K562 (cell line): ENCODE results near the gene LMO2. TPM values are rescaled to one million over a fixed set of nuclear protein-coding genes. Genes with fewer than 3 reads are reported as not detected.
A peak's percentile ranks its signal among the peaks of the same experiment; 100 is the strongest.

ENCODE experiments used
- MAZ ChIP-seq, 2 experiments: fragments of 450-650 bp in 1 of 2; sonication (generic) in 1 of 2; formaldehyde crosslinking; IDR thresholded peaks in 1 of 2; conservative IDR thresholded peaks in 1 of 2; 2 replicates each; pipeline versions ENCODE4 v1.4.0 to v1.5.0; 2020; ENCODE audit warnings: mild to moderate bottlenecking in 1 of 2, missing genetic modification reagents in 1 of 2
- POLR2AphosphoS5 ChIP-seq: IDR thresholded peaks from 2 replicates; pipeline ENCODE4 v1.6.1; 2011; ENCODE audit warnings: mild to moderate bottlenecking, low read depth, low read length, moderate library complexity; ENCODE audit not compliant: control insufficient read depth, insufficient read depth
- YY1 ChIP-seq, 3 experiments: IDR thresholded peaks; 2 replicates each; pipeline ENCODE4 v1.6.1; 2011; ENCODE audit warnings: low read length in 2 of 3, mild to moderate bottlenecking in 2 of 3, moderate library complexity in 2 of 3, borderline replicate concordance in 1 of 3, control low read depth in 1 of 3, low read depth in 1 of 3; ENCODE audit not compliant: insufficient read depth in 3 of 3, insufficient replicate concordance in 2 of 3, control insufficient read depth in 1 of 3, insufficient read length in 1 of 3; ENCODE audit errors: extremely low read depth in 1 of 3
- polyA plus RNA-seq, 8 experiments: library from polyadenylated mRNA; depleted of rRNA in 4 of 8; stranded (reverse) in 5 of 8; unstranded in 3 of 8; fragments of >200 nt; fragmentation: Nextera tagmentation in 2 of 8; fragmentation: Illumina TruSeq in 1 of 8; extraction: Ambion mirVana in 2 of 8; extraction: Trizol in 1 of 8; gene quantifications; 2 replicates each; pipeline versions ENCODE4 v1.2.1 to v1.2.3, GENCODE V29; 2011 to 2014; ENCODE audit warnings: inconsistent platforms in 1 of 8, missing spikeins in 1 of 8
- total RNA-seq, 7 experiments: library from RNA; depleted of rRNA in 6 of 7; stranded (reverse); fragments of >200 nt in 6 of 7; fragmentation: Illumina TruSeq in 2 of 7; extraction: Trizol in 2 of 7; gene quantifications; 2 replicates each; pipeline versions ENCODE4 v1.2.1 to v1.2.3, GENCODE V29; 2011 to 2021; ENCODE audit warnings: low replicate concordance in 1 of 7
- TF ChIP-seq, protein P1 (sequence below), 2 experiments: fragments of 450-650 bp; IDR thresholded peaks; 2 replicates each; pipeline ENCODE4 v1.6.1; 2016; ENCODE audit warnings: mild to moderate bottlenecking in 2 of 2, borderline replicate concordance in 1 of 2, low read depth in 1 of 2, moderate library complexity in 1 of 2
- TF ChIP-seq, protein P2 (sequence below), 2 experiments: fragments of 450-650 bp in 1 of 2; sonication (generic) in 1 of 2; formaldehyde crosslinking in 1 of 2; IDR thresholded peaks; 2 replicates each; pipeline versions ENCODE4 v1.7.1 to v1.9.0; 2016 to 2022; ENCODE audit warnings: inconsistent platforms in 1 of 2, mild to moderate bottlenecking in 1 of 2, missing genetic modification reagents in 1 of 2

Gene LMO2
- total and polyA plus RNA-seq, 9 of the 15 experiments (the other 6 are each of a cell fraction or from before 2014, with no cell fraction given): 6.9 to 126 (median 91.5) TPM

DNA sequence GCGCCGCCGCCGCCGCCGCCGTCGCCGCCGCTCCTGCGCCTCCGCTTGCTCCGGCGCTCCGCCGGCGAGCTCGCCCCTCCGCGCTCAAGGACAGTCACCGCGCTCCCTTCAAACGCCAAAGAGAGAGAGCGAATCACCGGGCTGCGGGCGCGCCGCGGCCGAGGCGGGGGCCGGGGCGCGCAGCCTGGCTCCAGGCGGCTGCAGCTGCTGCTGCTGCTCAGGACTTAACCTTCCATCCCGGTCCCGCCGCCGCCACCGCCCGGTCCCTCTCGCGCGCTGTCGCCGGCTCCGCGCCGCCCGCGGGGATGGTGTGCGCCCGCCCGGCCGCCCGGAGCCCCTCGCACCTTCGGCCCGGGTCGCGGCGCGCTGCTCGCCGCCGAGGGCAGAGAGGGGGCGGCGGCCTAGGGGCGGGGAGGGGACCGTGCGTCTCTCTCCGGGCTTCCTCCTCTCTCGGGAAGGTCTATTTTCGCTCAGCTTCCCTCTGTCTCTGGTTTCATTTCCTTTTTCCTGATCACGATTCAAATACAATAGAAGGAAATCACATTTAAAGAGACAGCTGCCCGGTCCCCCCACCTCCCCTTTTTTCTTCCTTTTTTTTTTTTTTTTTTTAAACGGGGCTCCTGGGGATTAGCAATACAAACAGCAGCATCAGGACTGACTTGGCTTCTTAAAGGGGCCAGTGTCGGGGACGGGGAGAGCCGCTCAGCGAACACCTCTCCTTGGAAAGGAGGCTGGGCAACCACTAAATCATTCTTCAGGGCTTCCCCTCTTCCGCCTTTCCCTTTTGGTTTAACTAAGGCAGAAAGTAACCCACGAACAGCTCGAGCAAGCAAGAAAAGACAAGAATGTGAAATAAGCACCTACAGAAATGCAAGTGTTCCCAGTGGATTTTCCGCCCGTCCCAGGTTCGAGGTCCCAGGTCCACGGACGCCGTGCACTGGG is 22.1 kb downstream of the LMO2 start (continued):
- TF ChIP-seq, protein P1, sequence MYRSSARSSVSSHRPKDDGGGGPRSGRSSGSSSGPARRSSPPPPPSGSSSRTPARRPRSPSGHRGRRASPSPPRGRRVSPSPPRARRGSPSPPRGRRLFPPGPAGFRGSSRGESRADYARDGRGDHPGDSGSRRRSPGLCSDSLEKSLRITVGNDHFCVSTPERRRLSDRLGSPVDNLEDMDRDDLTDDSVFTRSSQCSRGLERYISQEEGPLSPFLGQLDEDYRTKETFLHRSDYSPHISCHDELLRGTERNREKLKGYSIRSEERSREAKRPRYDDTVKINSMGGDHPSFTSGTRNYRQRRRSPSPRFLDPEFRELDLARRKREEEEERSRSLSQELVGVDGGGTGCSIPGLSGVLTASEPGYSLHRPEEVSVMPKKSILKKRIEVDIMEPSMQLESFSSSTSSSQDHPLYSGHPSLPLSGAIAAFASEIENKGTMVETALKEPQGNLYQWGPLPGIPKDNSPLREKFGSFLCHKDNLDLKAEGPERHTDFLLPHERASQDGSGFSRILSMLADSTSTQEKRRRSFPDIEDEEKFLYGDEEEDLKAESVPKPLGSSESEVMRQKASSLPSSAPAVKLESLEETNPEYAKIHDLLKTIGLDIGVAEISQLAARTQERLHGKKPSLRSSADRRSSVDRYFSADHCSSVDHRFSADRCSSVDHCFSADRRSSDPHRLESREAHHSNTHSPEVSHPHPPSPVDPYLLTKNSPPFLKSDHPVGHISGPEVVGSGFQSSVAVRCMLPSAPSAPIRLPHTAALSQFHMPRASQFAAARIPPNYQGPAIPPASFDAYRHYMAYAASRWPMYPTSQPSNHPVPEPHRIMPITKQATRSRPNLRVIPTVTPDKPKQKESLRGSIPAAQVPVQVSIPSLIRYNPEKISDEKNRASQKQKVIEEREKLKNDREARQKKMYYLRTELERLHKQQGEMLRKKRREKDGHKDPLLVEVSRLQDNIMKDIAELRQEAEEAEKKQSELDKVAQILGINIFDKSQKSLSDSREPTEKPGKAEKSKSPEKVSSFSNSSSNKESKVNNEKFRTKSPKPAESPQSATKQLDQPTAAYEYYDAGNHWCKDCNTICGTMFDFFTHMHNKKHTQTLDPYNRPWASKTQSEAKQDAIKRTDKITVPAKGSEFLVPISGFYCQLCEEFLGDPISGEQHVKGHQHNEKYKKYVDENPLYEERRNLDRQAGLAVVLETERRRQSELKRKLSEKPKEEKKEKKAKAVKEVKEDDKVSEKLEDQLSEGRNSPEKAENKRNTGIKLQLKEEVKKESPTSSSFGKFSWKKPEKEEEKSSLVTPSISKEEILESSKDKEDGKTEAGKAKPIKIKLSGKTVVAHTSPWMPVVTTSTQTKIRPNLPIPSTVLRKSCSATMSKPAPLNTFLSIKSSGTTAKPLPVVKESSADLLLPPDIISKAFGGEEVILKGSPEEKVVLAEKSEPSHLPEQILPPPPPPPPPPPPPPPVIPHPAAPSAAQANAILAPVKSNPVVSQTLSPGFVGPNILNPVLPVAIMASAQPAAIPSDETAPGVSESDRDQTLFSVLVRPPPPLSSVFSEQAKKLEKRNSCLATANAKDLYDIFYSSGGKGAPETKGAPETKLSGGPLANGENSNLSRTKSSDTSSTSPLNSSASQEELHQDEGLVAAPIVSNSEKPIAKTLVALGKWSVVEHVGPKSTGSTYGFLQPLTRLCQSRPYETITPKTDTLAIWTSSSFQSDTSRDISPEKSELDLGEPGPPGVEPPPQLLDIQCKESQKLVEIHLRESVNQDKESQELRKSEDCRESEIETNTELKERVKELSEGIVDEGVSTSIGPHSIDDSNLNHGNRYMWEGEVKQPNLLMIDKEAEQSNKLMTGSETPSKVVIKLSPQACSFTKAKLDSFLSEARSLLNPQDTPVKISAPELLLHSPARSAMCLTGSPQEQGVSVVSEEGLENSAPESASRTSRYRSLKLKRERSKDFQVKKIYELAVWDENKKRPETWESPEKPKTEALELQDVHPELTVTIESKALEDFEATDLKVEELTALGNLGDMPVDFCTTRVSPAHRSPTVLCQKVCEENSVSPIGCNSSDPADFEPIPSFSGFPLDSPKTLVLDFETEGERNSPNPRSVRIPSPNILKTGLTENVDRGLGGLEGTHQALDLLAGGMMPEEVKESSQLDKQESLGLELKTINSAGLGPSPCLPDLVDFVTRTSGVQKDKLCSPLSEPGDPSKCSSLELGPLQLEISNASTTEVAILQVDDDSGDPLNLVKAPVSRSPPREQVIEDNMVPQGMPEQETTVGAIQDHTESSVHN (IDR thresholded peaks at IDR 0.05; ENCODE audit: borderline replicate concordance in 1 of 2, low read depth in 1 of 2): no peak
- TF ChIP-seq POLR2AphosphoS5 (peak; percentile 24; the same call in 1 of the 2 replicates), MAZ (CRISPR knock-in tag; conservative IDR thresholded peaks at IDR 0.05 in 1 of 2, IDR thresholded peaks at IDR 0.05 in 1 of 2) (peak in 1 of 2 experiments; percentile 12; a peak in 1 of 4 replicates), YY1 (IDR thresholded peaks at IDR 0.05; ENCODE audit: borderline replicate concordance in 1 of 3, control insufficient read depth in 1 of 3, extremely low read depth in 1 of 3, insufficient read depth in 3 of 3, insufficient read length in 1 of 3, insufficient replicate concordance in 2 of 3, low read depth in 1 of 3, low read length in 2 of 3) (no peak)
- TF ChIP-seq, protein P2, sequence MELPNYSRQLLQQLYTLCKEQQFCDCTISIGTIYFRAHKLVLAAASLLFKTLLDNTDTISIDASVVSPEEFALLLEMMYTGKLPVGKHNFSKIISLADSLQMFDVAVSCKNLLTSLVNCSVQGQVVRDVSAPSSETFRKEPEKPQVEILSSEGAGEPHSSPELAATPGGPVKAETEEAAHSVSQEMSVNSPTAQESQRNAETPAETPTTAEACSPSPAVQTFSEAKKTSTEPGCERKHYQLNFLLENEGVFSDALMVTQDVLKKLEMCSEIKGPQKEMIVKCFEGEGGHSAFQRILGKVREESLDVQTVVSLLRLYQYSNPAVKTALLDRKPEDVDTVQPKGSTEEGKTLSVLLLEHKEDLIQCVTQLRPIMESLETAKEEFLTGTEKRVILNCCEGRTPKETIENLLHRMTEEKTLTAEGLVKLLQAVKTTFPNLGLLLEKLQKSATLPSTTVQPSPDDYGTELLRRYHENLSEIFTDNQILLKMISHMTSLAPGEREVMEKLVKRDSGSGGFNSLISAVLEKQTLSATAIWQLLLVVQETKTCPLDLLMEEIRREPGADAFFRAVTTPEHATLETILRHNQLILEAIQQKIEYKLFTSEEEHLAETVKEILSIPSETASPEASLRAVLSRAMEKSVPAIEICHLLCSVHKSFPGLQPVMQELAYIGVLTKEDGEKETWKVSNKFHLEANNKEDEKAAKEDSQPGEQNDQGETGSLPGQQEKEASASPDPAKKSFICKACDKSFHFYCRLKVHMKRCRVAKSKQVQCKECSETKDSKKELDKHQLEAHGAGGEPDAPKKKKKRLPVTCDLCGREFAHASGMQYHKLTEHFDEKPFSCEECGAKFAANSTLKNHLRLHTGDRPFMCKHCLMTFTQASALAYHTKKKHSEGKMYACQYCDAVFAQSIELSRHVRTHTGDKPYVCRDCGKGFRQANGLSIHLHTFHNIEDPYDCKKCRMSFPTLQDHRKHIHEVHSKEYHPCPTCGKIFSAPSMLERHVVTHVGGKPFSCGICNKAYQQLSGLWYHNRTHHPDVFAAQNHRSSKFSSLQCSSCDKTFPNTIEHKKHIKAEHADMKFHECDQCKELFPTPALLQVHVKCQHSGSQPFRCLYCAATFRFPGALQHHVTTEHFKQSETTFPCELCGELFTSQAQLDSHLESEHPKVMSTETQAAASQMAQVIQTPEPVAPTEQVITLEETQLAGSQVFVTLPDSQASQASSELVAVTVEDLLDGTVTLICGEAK (IDR thresholded peaks at IDR 0.05): 0 out of 2 replicates have a peak, but pooled peaks have one; percentile 15
- TF ChIP-seq, protein P2 (CRISPR knock-in tag; IDR thresholded peaks at IDR 0.05): no peak
